Stimulated activated naive CD8-positive, alpha-beta T cell treated with anti-CD3 and anti-CD28 coated beads, Interleukin-15, amount 100 ng/mL, for 72 hours (primary cell): ENCODE results near the gene GDI1.
A peak's percentile ranks its signal among the peaks of the same experiment; 100 is the strongest.

Experiments used
- ATAC-seq: fragments of 150-1000 bp; cut with Tn5 transposase; 2 replicates; pipeline ENCODE4 v1.10.0; 2021; ENCODE audit warnings: mild to moderate bottlenecking, moderate library complexity
- DNase-seq, 2 donors: peaks; one replicate each; pipeline ENCODE4 v3.0.0; 2021 to 2022
- H3K27ac Mint-ChIP-seq, 2 donors: one replicate each; pipeline ENCODE4 v1.8.0; 2022; ENCODE audit warnings: mild to moderate bottlenecking in 2 of 2, mixed read lengths in 2 of 2, moderate library complexity in 2 of 2
- H3K27me3 Mint-ChIP-seq: one replicate; pipeline ENCODE4 v1.8.0; 2022; ENCODE audit warnings: mixed read lengths
- H3K4me1 Mint-ChIP-seq: one replicate; pipeline ENCODE4 v1.8.0; 2022; ENCODE audit warnings: mild to moderate bottlenecking, mixed read lengths
- H3K4me3 Mint-ChIP-seq, 2 donors: one replicate each; pipeline ENCODE4 v1.8.0; 2022; ENCODE audit warnings: mild to moderate bottlenecking in 2 of 2, mixed read lengths in 2 of 2, moderate library complexity in 1 of 2
- H3K9me3 Mint-ChIP-seq, 2 donors: one replicate each; pipeline ENCODE4 v1.8.0; 2022; ENCODE audit warnings: mixed read lengths in 2 of 2

The GDI1 gene

GRCh38 chrX:154460326-154460725 lies 23.4 kb downstream of the GDI1 start:
- Mint-ChIP-seq H3K4me1 (peaks cover 32% of the 10 kb centered on the region), H3K27me3 (no peaks in the 10 kb centered on the region), H3K9me3 (no peaks in the 10 kb centered on the region), H3K27ac (no peak overlapping the region), H3K4me3 (peak overlapping the region; percentile 85 to 86)
- no peak for ATAC-seq
- DNase-seq = no peak

GRCh38 chrX:154462396-154462795 lies 25.4 kb downstream of the GDI1 start:
- Mint-ChIP-seq H3K4me1 (peaks cover 27% of the 10 kb centered on the region), H3K27me3 (no peaks in the 10 kb centered on the region), H3K9me3 (no peaks in the 10 kb centered on the region), H3K27ac (no peak overlapping the region), H3K4me3 (no peak overlapping the region)
- ATAC-seq (no peak), DNase-seq (no peak)

- Mint-ChIP-seq H3K4me1 (peaks cover 26% of the 10 kb centered on the region), H3K4me3 (no peak overlapping the region), H3K27ac (no peak overlapping the region), H3K9me3 (no peaks in the 10 kb centered on the region), H3K27me3 (no peaks in the 10 kb centered on the region)
- no peak for DNase-seq
- no peak for ATAC-seq
Observed at GRCh38 chrX:154463611-154464220, 26.8 kb downstream of the GDI1 start.

GRCh38 chrX:154464806-154465365 lies 27.9 kb downstream of the GDI1 start:
- DNase-seq (no peak), ATAC-seq (no peak)
- H3K27me3 Mint-ChIP-seq = no peaks in the 10 kb centered on the region
- H3K4me1 Mint-ChIP-seq = peaks cover 17% of the 10 kb centered on the region
- no peak overlapping the region for H3K27ac Mint-ChIP-seq
- H3K9me3 Mint-ChIP-seq = no peaks in the 10 kb centered on the region
- H3K4me3 Mint-ChIP-seq = no peak overlapping the region

- Mint-ChIP-seq H3K9me3 (no peaks in the 10 kb centered on the region), H3K4me1 (peaks cover 10% of the 10 kb centered on the region), H3K27ac (no peak overlapping the region), H3K4me3 (no peak overlapping the region), H3K27me3 (no peaks in the 10 kb centered on the region)
- ATAC-seq (no peak), DNase-seq (no peak)
Observed at GRCh38 chrX:154465601-154466000, 28.6 kb downstream of the GDI1 start.

- Mint-ChIP-seq H3K27me3 (no peaks in the 10 kb centered on the region), H3K4me1 (peaks cover 10% of the 10 kb centered on the region), H3K27ac (no peak overlapping the region), H3K9me3 (no peaks in the 10 kb centered on the region), H3K4me3 (no peak overlapping the region)
- DNase-seq = no peak
- no peak for ATAC-seq
Observed at GRCh38 chrX:154466036-154466435, 29.1 kb downstream of the GDI1 start.

GRCh38 chrX:154466907-154467306 lies 30.0 kb downstream of the GDI1 start:
- ATAC-seq (no peak), DNase-seq (no peak)
- Mint-ChIP-seq H3K4me3 (no peak overlapping the region), H3K27me3 (no peaks in the 10 kb centered on the region), H3K4me1 (peaks cover 3% of the 10 kb centered on the region), H3K27ac (no peak overlapping the region), H3K9me3 (no peaks in the 10 kb centered on the region)

GRCh38 chrX:154467556-154467955 lies 30.6 kb downstream of the GDI1 start:
- Mint-ChIP-seq H3K27ac (no peak overlapping the region), H3K4me3 (no peak overlapping the region), H3K4me1 (no peaks in the 10 kb centered on the region), H3K27me3 (no peaks in the 10 kb centered on the region), H3K9me3 (no peaks in the 10 kb centered on the region)
- ATAC-seq (no peak), DNase-seq (no peak)

GRCh38 chrX:154468217-154468616 lies 31.3 kb downstream of the GDI1 start:
- Mint-ChIP-seq H3K27ac (no peak overlapping the region), H3K4me3 (no peak overlapping the region)

GRCh38 chrX:154469114-154469513 lies 32.2 kb downstream of the GDI1 start:
- no peak for ATAC-seq

More at GRCh38 chrX:154468217-154468616, 31.3 kb downstream of the GDI1 start:
- Mint-ChIP-seq H3K9me3 (no peaks in the 10 kb centered on the region), H3K27me3 (no peaks in the 10 kb centered on the region), H3K4me1 (peaks cover 4% of the 10 kb centered on the region)
- ATAC-seq = no peak
- DNase-seq = no peak

GRCh38 chrX:154469880-154470279 lies 32.9 kb downstream of the GDI1 start:
- DNase-seq = no peak
- ATAC-seq = no peak
- H3K27ac Mint-ChIP-seq = peak overlapping the region in 1 of 2 donors; percentile 27
- H3K4me1 Mint-ChIP-seq = peaks cover 9% of the 10 kb centered on the region
- no peak overlapping the region for H3K4me3 Mint-ChIP-seq
- H3K9me3 Mint-ChIP-seq = no peaks in the 10 kb centered on the region
- H3K27me3 Mint-ChIP-seq = no peaks in the 10 kb centered on the region

More at GRCh38 chrX:154469114-154469513, 32.2 kb downstream of the GDI1 start:
- H3K9me3 Mint-ChIP-seq = no peaks in the 10 kb centered on the region
- peaks cover 9% of the 10 kb centered on the region for H3K4me1 Mint-ChIP-seq
- no peak for DNase-seq
- no peak overlapping the region for H3K4me3 Mint-ChIP-seq
- H3K27ac Mint-ChIP-seq = no peak overlapping the region
- no peaks in the 10 kb centered on the region for H3K27me3 Mint-ChIP-seq

GRCh38 chrX:154470434-154470833 lies 33.5 kb downstream of the GDI1 start:
- Mint-ChIP-seq H3K4me3 (no peak overlapping the region), H3K27me3 (no peaks in the 10 kb centered on the region), H3K27ac (no peak overlapping the region), H3K4me1 (peaks cover 12% of the 10 kb centered on the region), H3K9me3 (no peaks in the 10 kb centered on the region)
- no peak for DNase-seq
- ATAC-seq = no peak

- ATAC-seq (no peak), DNase-seq (no peak)
- Mint-ChIP-seq H3K4me3 (no peak overlapping the region), H3K27ac (no peak overlapping the region), H3K27me3 (no peaks in the 10 kb centered on the region), H3K4me1 (peaks cover 16% of the 10 kb centered on the region), H3K9me3 (no peaks in the 10 kb centered on the region)
Observed at GRCh38 chrX:154470914-154471568, 34.1 kb downstream of the GDI1 start.

- Mint-ChIP-seq H3K4me3 (no peak overlapping the region), H3K27ac (peak overlapping the region in 1 of 2 donors; percentile 91), H3K27me3 (no peaks in the 10 kb centered on the region), H3K4me1 (peaks cover 23% of the 10 kb centered on the region), H3K9me3 (no peaks in the 10 kb centered on the region)
- no peak for ATAC-seq
- DNase-seq = no peak
Observed at GRCh38 chrX:154471839-154472684, 35.1 kb downstream of the GDI1 start.

- no peak overlapping the region for H3K27ac Mint-ChIP-seq
Observed at GRCh38 chrX:154472685-154473632, 36.0 kb downstream of the GDI1 start.

More at GRCh38 chrX:154472685-154473632, 36.0 kb downstream of the GDI1 start:
- ATAC-seq (peak; percentile 59), DNase-seq (no peak)
- Mint-ChIP-seq H3K4me1 (peaks cover 29% of the 10 kb centered on the region), H3K4me3 (no peak overlapping the region), H3K27me3 (no peaks in the 10 kb centered on the region), H3K9me3 (no peaks in the 10 kb centered on the region)
